ENCODE data around the gene RPAP3.
"Not testable (repeated sequence)": the region's sequence is repeated elsewhere in the genome, so short reads cannot be mapped to it uniquely, and the experiment has no call there.

Gene RPAP3

GRCh38 chr12:47652521-47653234 is 53.2 kb downstream of the RPAP3 start:
- no peak for ATAC-seq

DNA sequence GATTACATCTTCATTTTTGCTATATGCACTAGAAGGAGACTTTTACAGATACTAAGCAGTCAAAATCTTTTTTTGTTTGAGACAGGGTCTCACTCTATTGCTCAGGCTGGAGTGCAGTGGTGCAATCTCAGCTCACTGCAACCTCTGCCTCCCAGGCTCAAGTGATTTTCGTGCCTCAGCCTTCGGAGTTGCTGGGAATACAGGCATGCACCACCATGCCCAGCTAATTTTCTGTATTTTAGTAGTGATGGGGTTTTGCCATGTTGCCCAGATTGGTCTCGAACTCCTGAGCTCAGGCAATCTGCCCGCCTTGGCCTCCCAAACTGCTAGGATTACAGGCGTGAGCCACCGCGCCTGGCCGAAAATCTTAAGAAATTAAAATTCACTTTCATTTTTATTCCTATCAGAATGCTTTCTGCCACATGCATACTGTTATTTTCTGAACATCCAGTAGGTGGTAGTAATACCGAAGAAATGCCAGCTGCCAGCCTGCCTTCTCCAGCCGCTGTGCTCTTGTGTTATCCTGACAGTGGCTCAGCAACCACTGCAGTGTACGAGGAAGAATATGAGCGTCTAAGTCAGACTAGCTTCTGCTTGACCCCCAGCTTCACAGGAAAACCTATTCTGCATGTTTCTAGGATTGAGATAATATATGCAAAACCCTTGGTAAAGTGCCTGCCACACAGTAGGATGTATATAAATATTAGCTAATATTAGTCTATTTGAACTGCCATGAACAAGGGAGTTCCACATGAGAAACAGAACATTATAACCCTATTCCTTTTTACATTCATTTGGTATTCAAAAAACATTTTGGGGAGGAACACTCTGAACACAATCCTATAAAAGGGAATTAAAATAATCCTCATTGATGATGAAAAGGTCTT is 54.2 kb downstream of the RPAP3 start:
- ATAC-seq, result peak; percentile 53 to 77

GRCh38 chr12:47650469-47650868 is 55.4 kb downstream of the RPAP3 start:
- ATAC-seq, result no peak

DNA sequence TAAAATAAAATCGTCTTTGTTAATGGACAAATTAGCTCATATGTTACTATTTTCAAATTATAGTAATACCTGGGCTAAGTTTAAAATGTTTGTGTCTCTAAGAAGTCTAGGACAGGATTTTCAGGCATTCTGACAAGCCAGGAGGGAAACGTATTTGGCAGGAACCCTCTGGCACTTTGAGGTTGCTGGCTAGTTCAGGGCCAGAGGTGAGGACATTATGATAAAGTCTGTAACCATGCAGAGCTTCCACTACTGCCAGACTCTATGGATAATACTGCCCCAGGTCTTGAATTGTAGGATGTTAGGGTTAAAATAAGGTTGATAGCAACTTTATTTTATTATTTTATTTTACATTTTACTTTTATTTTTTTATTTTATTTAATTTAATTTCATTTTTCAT is 56.4 kb downstream of the RPAP3 start:
- ATAC-seq, result no peak

GRCh38 chr12:47648056-47648579 is 57.7 kb downstream of the RPAP3 start:
- no peak for ATAC-seq

- ATAC-seq, result not testable (repeated sequence)
Measured at GRCh38 chr12:47642310-47642709, 63.5 kb downstream of the RPAP3 start.

DNA sequence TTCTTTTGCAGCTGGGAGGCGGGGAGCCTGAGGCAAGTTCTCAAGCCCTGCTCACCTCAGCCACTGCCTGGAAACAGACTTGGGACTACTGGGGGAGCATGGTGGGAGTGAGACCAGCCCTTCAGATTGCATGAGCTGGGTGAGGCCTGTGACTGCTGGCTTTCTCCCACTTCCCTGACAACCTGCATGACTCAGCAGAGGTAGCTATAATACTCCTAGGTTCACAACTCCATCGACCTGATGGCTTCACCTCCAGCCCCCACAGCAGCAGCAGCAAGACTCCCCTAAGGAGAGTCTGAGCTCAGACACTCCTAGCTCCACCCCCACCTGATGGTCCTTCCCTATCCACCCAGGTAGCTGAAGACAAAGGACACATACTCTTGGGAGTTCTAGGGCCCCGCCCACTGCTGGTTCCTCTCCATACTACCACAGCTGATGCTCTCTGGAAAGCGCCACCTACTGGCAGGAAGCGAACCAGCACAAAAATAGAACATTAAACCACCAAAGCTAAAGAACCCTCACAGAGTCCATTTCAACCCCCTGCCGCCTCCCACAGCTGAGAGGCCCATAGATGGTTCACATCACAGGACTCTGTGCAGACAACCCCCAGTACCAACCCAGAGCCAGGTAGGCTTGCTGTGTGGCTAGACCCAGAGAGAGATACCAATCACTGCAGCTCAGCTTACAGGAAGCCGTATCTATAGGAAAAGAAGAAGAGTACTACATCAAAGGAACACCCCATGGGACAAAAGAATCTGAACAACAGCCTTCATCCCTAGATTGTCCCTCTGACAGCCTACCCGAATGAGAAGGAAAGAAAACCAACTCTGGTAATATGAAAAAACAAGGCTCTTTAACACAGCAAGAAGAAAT is 68.7 kb downstream of the RPAP3 start:
- no peak for ATAC-seq

- not testable (repeated sequence) for ATAC-seq
Measured at GRCh38 chr12:47635770-47636169, 70.1 kb downstream of the RPAP3 start.

DNA sequence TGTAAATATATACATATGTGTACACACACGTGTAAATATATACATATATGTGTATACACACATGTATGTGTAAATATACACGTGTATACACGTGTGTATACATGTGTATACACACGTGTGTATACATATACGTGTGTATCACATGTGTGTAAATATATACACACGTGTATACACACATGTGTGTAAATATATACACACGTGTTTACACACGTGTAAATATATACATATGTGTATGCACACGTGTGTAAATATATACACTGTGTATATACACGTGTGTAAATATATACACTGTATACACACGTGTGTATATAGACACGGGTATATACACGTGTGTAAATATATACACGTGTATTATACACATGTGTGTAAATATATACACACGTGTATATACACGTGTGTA is 71.7 kb downstream of the RPAP3 start:
- no peak for ATAC-seq

GRCh38 chr12:47621960-47622359 is 83.9 kb downstream of the RPAP3 start:
- ATAC-seq, result no peak

- no peak for ATAC-seq
Measured at GRCh38 chr12:47617476-47617875, 88.4 kb downstream of the RPAP3 start.

DNA sequence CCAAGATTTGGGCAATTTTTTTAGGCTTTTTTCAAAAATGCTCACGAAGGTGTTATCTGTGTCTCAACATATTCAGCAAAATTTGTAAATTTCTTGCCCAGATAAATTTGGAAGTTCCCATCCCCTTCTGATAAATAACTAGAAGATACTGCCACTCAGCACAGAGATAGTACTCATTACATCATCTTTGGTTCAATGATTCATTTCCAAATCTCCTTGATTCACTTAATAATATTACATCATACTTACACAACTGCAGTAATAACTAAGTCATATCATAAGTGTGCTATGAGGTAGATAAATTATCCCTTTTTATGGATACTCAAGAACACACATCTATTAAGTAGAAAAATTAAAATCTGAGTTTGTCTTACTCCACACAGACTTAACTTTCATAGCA is 89.4 kb downstream of the RPAP3 start:
- ATAC-seq, result peak in 1 of 2 donors; percentile 59

- no peak for ATAC-seq
Measured at GRCh38 chr12:47615711-47616110, 90.1 kb downstream of the RPAP3 start.

- ATAC-seq, result no peak
Measured at GRCh38 chr12:47614521-47614920, 91.3 kb downstream of the RPAP3 start.

- ATAC-seq, result no peak
Measured at GRCh38 chr12:47612953-47613352, 92.9 kb downstream of the RPAP3 start.

DNA sequence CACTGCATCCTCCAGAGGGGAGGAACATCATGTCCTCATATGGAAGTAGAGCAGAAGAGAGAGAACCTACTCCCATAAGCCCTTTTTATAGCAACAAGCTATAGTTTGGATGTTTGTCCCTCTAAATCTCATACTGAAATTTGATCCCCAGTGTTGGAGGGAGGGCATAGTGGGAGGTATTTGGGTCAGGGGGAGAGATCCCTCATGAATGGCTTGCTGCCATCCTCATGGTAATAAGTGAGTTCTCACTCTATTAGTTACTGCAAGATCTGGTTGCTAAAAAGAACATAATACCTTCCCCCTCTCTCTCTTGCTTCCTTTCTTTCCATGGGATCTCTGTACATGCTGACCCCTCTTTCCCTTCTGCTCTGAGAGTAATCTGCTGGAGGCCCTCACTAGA is 93.9 kb downstream of the RPAP3 start:
- ATAC-seq, result no peak
